ENCODE measurements around the gene BAZ1A. TPM values are rescaled to one million over a fixed set of nuclear protein-coding genes. Genes with fewer than 3 reads are reported as not detected.

Gene BAZ1A
- total RNA-seq, 1 experiment from 2014 or later, result 136 TPM

GRCh38 chr14:34867199-34867598, 8.0 kb downstream of the BAZ1A start:
- no peaks in the 10 kb centered on the region for H4K20me1 ChIP-seq (ENCODE audit: insufficient read depth, low read depth, low read length)
- H3K36me3 ChIP-seq (ENCODE audit: insufficient read depth, low read length), result peaks cover 56% of the 10 kb centered on the region
- H3K4me1 ChIP-seq (ENCODE audit: low read length), result peaks cover 17% of the 10 kb centered on the region
- no peak overlapping the region for H3K4me3 ChIP-seq (ENCODE audit: low read length)
- DNase-seq, result no peak
- H3K27me3 ChIP-seq (ENCODE audit: low read length), result no peaks in the 10 kb centered on the region
- H3K9me3 ChIP-seq (ENCODE audit: low read length), result no peaks in the 10 kb centered on the region
- no peak overlapping the region for H3K4me2 ChIP-seq (ENCODE audit: low read depth, low read length, poor library complexity, severe bottlenecking)
- H3K9ac ChIP-seq (ENCODE audit: low read length), result no peak overlapping the region
- H3K79me2 ChIP-seq (ENCODE audit: low read length), result peaks cover 96% of the 10 kb centered on the region
- H3K9me2 ChIP-seq (replicated peaks; ENCODE audit: insufficient read depth, low read length), result no peaks in the 10 kb centered on the region
- no peak overlapping the region for H2AFZ ChIP-seq (ENCODE audit: low read length)
- no peak overlapping the region for H3K27ac ChIP-seq (ENCODE audit: low read length)

- Histone ChIP-seq H3K9me3 (ENCODE audit: low read length) (no peaks in the 10 kb centered on the region), H3K4me3 (ENCODE audit: low read length) (no peak overlapping the region), H3K4me2 (ENCODE audit: low read depth, low read length, poor library complexity, severe bottlenecking) (no peak overlapping the region), H3K9ac (ENCODE audit: low read length) (no peak overlapping the region), H3K27me3 (ENCODE audit: low read length) (no peaks in the 10 kb centered on the region), H4K20me1 (ENCODE audit: insufficient read depth, low read depth, low read length) (no peaks in the 10 kb centered on the region), H3K4me1 (ENCODE audit: low read length) (peaks cover 8% of the 10 kb centered on the region; the same call in 1 of the 2 replicates), H3K79me2 (ENCODE audit: low read length) (peaks cover 96% of the 10 kb centered on the region), H2AFZ (ENCODE audit: low read length) (no peak overlapping the region), H3K9me2 (replicated peaks; ENCODE audit: insufficient read depth, low read length) (no peaks in the 10 kb centered on the region), H3K36me3 (ENCODE audit: insufficient read depth, low read length) (peaks cover 56% of the 10 kb centered on the region), H3K27ac (ENCODE audit: low read length) (no peak overlapping the region)
- DNase-seq, result no peak
Observed at GRCh38 chr14:34865889-34866574, 9.1 kb downstream of the BAZ1A start.

DNA sequence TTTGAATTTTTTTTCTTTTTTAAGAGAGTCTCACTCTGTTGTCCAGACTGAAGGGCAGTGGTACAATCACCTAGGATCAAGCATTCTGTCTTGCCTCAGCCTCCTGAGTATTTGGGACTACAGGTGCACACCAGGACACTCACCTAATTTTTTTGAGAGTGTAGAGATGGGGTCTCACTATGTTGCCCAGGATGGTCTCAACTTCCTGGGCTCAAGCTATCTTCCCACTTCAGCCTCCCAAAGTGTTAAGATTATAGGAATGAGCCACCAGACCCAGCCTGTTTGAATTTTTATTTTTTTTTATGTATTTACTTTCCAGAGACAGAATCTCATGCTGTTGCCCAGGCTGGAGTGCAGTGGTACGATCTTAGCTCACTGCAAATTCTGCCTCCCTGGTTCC, 11.3 kb downstream of the BAZ1A start:
- peaks cover 58% of the 10 kb centered on the region for H3K36me3 ChIP-seq (ENCODE audit: insufficient read depth, low read length)

DNA sequence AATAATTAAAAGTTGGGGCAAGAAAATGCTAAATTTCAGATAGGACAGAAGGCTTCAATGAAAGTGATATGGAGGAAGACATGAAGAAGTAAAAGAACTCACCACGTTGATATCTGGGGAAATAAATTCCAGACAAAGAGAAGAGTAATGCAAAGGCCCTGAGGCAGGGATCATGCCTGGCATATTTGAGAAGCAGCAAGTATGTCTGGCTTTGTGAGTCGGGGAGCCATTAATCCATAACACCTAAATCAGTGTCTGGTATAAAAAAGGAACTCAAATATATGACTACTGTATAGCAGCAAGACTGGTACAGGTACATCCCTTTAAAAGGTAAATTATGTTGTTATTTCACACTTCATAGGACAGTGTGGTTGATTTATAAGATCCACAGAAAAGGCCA, 16.4 kb downstream of the BAZ1A start:
- no peaks in the 10 kb centered on the region for H3K27me3 ChIP-seq (ENCODE audit: low read length)
- H3K9ac ChIP-seq (ENCODE audit: low read length), result no peak overlapping the region
- H3K4me2 ChIP-seq (ENCODE audit: low read depth, low read length, poor library complexity, severe bottlenecking), result no peak overlapping the region
- H3K79me2 ChIP-seq (ENCODE audit: low read length), result peaks cover 93% of the 10 kb centered on the region
- no peak overlapping the region for H3K27ac ChIP-seq (ENCODE audit: low read length)
- H3K4me3 ChIP-seq (ENCODE audit: low read length), result no peak overlapping the region
- no peaks in the 10 kb centered on the region for H3K9me2 ChIP-seq (replicated peaks; ENCODE audit: insufficient read depth, low read length)
- no peaks in the 10 kb centered on the region; the same call in 1 of the 2 replicates for H4K20me1 ChIP-seq (ENCODE audit: insufficient read depth, low read depth, low read length)
- no peaks in the 10 kb centered on the region for H3K9me3 ChIP-seq (ENCODE audit: low read length)
- no peak for DNase-seq
- H3K4me1 ChIP-seq (ENCODE audit: low read length), result no peaks in the 10 kb centered on the region
- no peak overlapping the region for H2AFZ ChIP-seq (ENCODE audit: low read length)
- peaks cover 59% of the 10 kb centered on the region for H3K36me3 ChIP-seq (ENCODE audit: insufficient read depth, low read length)

More for the DNA sequence above, 11.3 kb downstream of the BAZ1A start:
- Histone ChIP-seq H3K4me3 (ENCODE audit: low read length) (no peak overlapping the region), H3K79me2 (ENCODE audit: low read length) (peaks cover 96% of the 10 kb centered on the region), H2AFZ (ENCODE audit: low read length) (no peak overlapping the region), H3K4me2 (ENCODE audit: low read depth, low read length, poor library complexity, severe bottlenecking) (no peak overlapping the region), H3K9ac (ENCODE audit: low read length) (no peak overlapping the region), H3K27ac (ENCODE audit: low read length) (no peak overlapping the region), H3K27me3 (ENCODE audit: low read length) (no peaks in the 10 kb centered on the region), H3K9me3 (ENCODE audit: low read length) (no peaks in the 10 kb centered on the region), H4K20me1 (ENCODE audit: insufficient read depth, low read depth, low read length) (no peaks in the 10 kb centered on the region), H3K4me1 (ENCODE audit: low read length) (no peaks in the 10 kb centered on the region), H3K9me2 (replicated peaks; ENCODE audit: insufficient read depth, low read length) (no peaks in the 10 kb centered on the region)
- DNase-seq, result no peak

- Histone ChIP-seq H3K36me3 (ENCODE audit: insufficient read depth, low read length) (peaks cover 67% of the 10 kb centered on the region), H2AFZ (ENCODE audit: low read length) (no peak overlapping the region), H3K27ac (ENCODE audit: low read length) (no peak overlapping the region), H3K27me3 (ENCODE audit: low read length) (no peaks in the 10 kb centered on the region), H3K79me2 (ENCODE audit: low read length) (peaks cover 95% of the 10 kb centered on the region), H3K4me1 (ENCODE audit: low read length) (no peaks in the 10 kb centered on the region), H4K20me1 (ENCODE audit: insufficient read depth, low read depth, low read length) (no peaks in the 10 kb centered on the region; the same call in 1 of the 2 replicates), H3K4me3 (ENCODE audit: low read length) (no peak overlapping the region), H3K9ac (ENCODE audit: low read length) (no peak overlapping the region), H3K9me2 (replicated peaks; ENCODE audit: insufficient read depth, low read length) (no peaks in the 10 kb centered on the region), H3K4me2 (ENCODE audit: low read depth, low read length, poor library complexity, severe bottlenecking) (no peak overlapping the region), H3K9me3 (ENCODE audit: low read length) (no peaks in the 10 kb centered on the region)
- no peak for DNase-seq
Observed at GRCh38 chr14:34857689-34858449, 17.3 kb downstream of the BAZ1A start.

DNA sequence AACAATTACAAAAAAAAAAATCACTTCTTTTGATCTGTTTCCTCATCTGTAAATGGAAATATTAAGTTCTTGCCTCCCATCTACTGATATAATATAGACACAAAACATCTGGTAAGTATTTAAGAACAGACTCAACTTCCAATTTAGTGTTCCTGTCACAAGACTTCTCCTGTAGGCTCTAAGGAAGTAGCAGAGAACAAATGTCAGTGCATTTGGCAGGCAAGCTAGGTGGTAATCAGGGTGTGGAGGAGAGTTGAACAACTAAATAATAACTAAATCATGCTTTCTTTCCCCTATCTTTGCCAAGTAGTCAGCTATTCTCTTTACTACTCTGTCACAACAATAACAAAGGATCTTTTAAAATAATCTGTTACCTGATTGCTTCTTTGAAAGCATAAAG, 22.1 kb downstream of the BAZ1A start:
- H3K9me3 ChIP-seq (ENCODE audit: low read length), result no peaks in the 10 kb centered on the region
- no peaks in the 10 kb centered on the region; the same call in 1 of the 2 replicates for H4K20me1 ChIP-seq (ENCODE audit: insufficient read depth, low read depth, low read length)
- no peaks in the 10 kb centered on the region for H3K9me2 ChIP-seq (replicated peaks; ENCODE audit: insufficient read depth, low read length)
- no peak overlapping the region for H2AFZ ChIP-seq (ENCODE audit: low read length)
- peaks cover 93% of the 10 kb centered on the region for H3K79me2 ChIP-seq (ENCODE audit: low read length)
- no peak overlapping the region for H3K27ac ChIP-seq (ENCODE audit: low read length)
- no peak for DNase-seq
- no peak overlapping the region for H3K4me3 ChIP-seq (ENCODE audit: low read length)
- no peaks in the 10 kb centered on the region for H3K27me3 ChIP-seq (ENCODE audit: low read length)
- no peak overlapping the region for H3K4me2 ChIP-seq (ENCODE audit: low read depth, low read length, poor library complexity, severe bottlenecking)
- H3K4me1 ChIP-seq (ENCODE audit: low read length), result no peaks in the 10 kb centered on the region
- H3K36me3 ChIP-seq (ENCODE audit: insufficient read depth, low read length), result peaks cover 59% of the 10 kb centered on the region
- no peak overlapping the region for H3K9ac ChIP-seq (ENCODE audit: low read length)

DNA sequence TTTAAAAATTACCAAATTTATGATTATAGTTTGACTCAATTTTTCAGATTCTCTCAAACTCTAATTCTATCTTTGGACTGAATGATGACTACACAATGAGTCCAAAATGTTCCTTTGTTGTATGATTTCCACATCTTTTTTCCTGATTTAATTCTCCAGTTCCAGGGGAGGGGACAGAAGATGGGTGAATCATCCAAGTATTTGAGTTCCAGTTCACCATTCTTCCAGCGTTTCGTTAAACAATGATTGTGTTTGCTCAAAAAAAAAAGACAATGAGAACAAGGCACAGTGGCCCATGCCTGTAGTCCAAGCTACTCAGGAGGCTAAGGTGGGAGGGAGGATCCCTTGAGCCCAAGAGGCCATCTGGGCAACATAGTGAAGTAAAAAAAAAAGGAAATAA, 23.8 kb downstream of the BAZ1A start:
- Histone ChIP-seq H2AFZ (ENCODE audit: low read length) (no peak overlapping the region), H3K4me1 (ENCODE audit: low read length) (no peaks in the 10 kb centered on the region), H3K9me3 (ENCODE audit: low read length) (no peaks in the 10 kb centered on the region), H3K36me3 (ENCODE audit: insufficient read depth, low read length) (peaks cover 59% of the 10 kb centered on the region), H3K4me2 (ENCODE audit: low read depth, low read length, poor library complexity, severe bottlenecking) (no peak overlapping the region), H3K79me2 (ENCODE audit: low read length) (peaks cover 95% of the 10 kb centered on the region), H3K27ac (ENCODE audit: low read length) (no peak overlapping the region), H3K9me2 (replicated peaks; ENCODE audit: insufficient read depth, low read length) (no peaks in the 10 kb centered on the region), H3K4me3 (ENCODE audit: low read length) (no peak overlapping the region), H3K9ac (ENCODE audit: low read length) (no peak overlapping the region), H4K20me1 (ENCODE audit: insufficient read depth, low read depth, low read length) (no peaks in the 10 kb centered on the region; the same call in 1 of the 2 replicates), H3K27me3 (ENCODE audit: low read length) (no peaks in the 10 kb centered on the region)
- DNase-seq, result no peak

GRCh38 chr14:34845869-34846268, 29.3 kb downstream of the BAZ1A start:
- H4K20me1 ChIP-seq (ENCODE audit: insufficient read depth, low read depth, low read length), result 0 out of 2 replicates have a peak, but pooled peaks cover 4% of the 10 kb centered on the region
- no peaks in the 10 kb centered on the region for H3K9me2 ChIP-seq (replicated peaks; ENCODE audit: insufficient read depth, low read length)
- no peak for DNase-seq
- H2AFZ ChIP-seq (ENCODE audit: low read length), result no peak overlapping the region
- no peak overlapping the region for H3K4me3 ChIP-seq (ENCODE audit: low read length)
- H3K27me3 ChIP-seq (ENCODE audit: low read length), result no peaks in the 10 kb centered on the region
- no peak overlapping the region for H3K4me2 ChIP-seq (ENCODE audit: low read depth, low read length, poor library complexity, severe bottlenecking)
- peaks cover 6% of the 10 kb centered on the region; the same call in 1 of the 2 replicates for H3K4me1 ChIP-seq (ENCODE audit: low read length)
- H3K27ac ChIP-seq (ENCODE audit: low read length), result no peak overlapping the region
- H3K79me2 ChIP-seq (ENCODE audit: low read length), result peaks cover 95% of the 10 kb centered on the region
- no peaks in the 10 kb centered on the region for H3K9me3 ChIP-seq (ENCODE audit: low read length)
- peaks cover 58% of the 10 kb centered on the region; the same call in 1 of the 2 replicates for H3K36me3 ChIP-seq (ENCODE audit: insufficient read depth, low read length)
- no peak overlapping the region for H3K9ac ChIP-seq (ENCODE audit: low read length)

Measured in Karpas-422 (cell line).